Activated CD4-positive, alpha-beta T cell treated with anti-CD3 and anti-CD28 coated beads for 24 hours (primary cell): ENCODE data around the gene TEX38.
"Not testable (repeated sequence)": the region's sequence is repeated elsewhere in the genome, so short reads cannot be mapped to it uniquely, and the experiment has no call there.

ENCODE experiments used
- DNase-seq, 2 donors: peaks; one replicate each; pipeline ENCODE4 v3.0.0-alpha.2; 2020; ENCODE audit warnings: low read depth in 2 of 2

The TEX38 gene

GRCh38 chr1:46655848-46656247 lies 15.8 kb upstream of the TEX38 start:
- DNase-seq: no peak

GRCh38 chr1:46656643-46657042 lies 15.0 kb upstream of the TEX38 start:
- DNase-seq: no peak

- no peak for DNase-seq
Measured at GRCh38 chr1:46657775-46658174, 13.9 kb upstream of the TEX38 start.

- no peak for DNase-seq
Measured at GRCh38 chr1:46659307-46659870, 12.3 kb upstream of the TEX38 start.

GRCh38 chr1:46660116-46660515 lies 11.5 kb upstream of the TEX38 start:
- not testable (repeated sequence) for DNase-seq

GRCh38 chr1:46662919-46663318 lies 8.7 kb upstream of the TEX38 start:
- DNase-seq: not testable (repeated sequence)

- no peak for DNase-seq
Measured at GRCh38 chr1:46665983-46666382, 5.7 kb upstream of the TEX38 start.

- peak; percentile 38 to 56 for DNase-seq
Measured at GRCh38 chr1:46667782-46668760, 3.6 kb upstream of the TEX38 start, which contains the start of gene ATPAF1. Gene ATPAF1, minus strand, starts transcription at chr1:46668364. Its CDS starts 42 bp downstream, at chr1:46668322.

GRCh38 chr1:46670134-46670533 lies 1.5 kb upstream of the TEX38 start:
- DNase-seq: no peak

GRCh38 chr1:46672696-46673095 lies 1.0 kb downstream of the TEX38 start:
- no peak for DNase-seq

- DNase-seq: no peak
Measured at GRCh38 chr1:46673749-46674182, 2.1 kb downstream of the TEX38 start.

- DNase-seq: no peak
Measured at GRCh38 chr1:46675549-46676314, 4.1 kb downstream of the TEX38 start.

- DNase-seq: no peak
Measured at GRCh38 chr1:46676531-46676930, 4.9 kb downstream of the TEX38 start.

- DNase-seq: no peak
Measured at GRCh38 chr1:46677339-46677738, 5.7 kb downstream of the TEX38 start.

- no peak for DNase-seq
Measured at GRCh38 chr1:46679789-46680573, 8.3 kb downstream of the TEX38 start.

GRCh38 chr1:46681333-46682034 lies 9.8 kb downstream of the TEX38 start:
- DNase-seq: no peak

- DNase-seq: no peak
Measured at GRCh38 chr1:46682064-46682463, 10.4 kb downstream of the TEX38 start.

- no peak for DNase-seq
Measured at GRCh38 chr1:46684670-46685069, 13.0 kb downstream of the TEX38 start.

- DNase-seq: no peak
Measured at GRCh38 chr1:46686255-46686654, 14.6 kb downstream of the TEX38 start.

GRCh38 chr1:46687093-46687659 lies 15.5 kb downstream of the TEX38 start:
- DNase-seq: no peak
